NCI-H1694 treated with DMSO at 0.1 percent for 48 hours (cell line): ENCODE measurements around the gene SLC9A9.
A peak's percentile ranks its signal among the peaks of the same experiment; 100 is the strongest.
"Not testable (repeated sequence)": the region's sequence is repeated elsewhere in the genome, so short reads cannot be mapped to it uniquely, and the experiment has no call there.

ENCODE experiments used
- DNase-seq: peaks from one replicate; lab custom pipeline; 2025; lab: John Stamatoyannopoulos, UW

SLC9A9 gene

GRCh38 chr3:143755978-143756377 is 92.3 kb downstream of the SLC9A9 start:
- DNase-seq: no peak

GRCh38 chr3:143754090-143754489 is 94.2 kb downstream of the SLC9A9 start:
- no peak for DNase-seq

GRCh38 chr3:143753456-143753855 is 94.8 kb downstream of the SLC9A9 start:
- no peak for DNase-seq

- no peak for DNase-seq
Measured at GRCh38 chr3:143753006-143753405, 95.3 kb downstream of the SLC9A9 start.

GRCh38 chr3:143751643-143752178 is 96.6 kb downstream of the SLC9A9 start:
- no peak for DNase-seq

- no peak for DNase-seq
Measured at GRCh38 chr3:143750841-143751240, 97.4 kb downstream of the SLC9A9 start.

- DNase-seq: no peak
Measured at GRCh38 chr3:143749926-143750325, 98.3 kb downstream of the SLC9A9 start.

- no peak for DNase-seq
Measured at GRCh38 chr3:143737065-143737464, 111.2 kb downstream of the SLC9A9 start.

GRCh38 chr3:143736205-143736997 is 111.9 kb downstream of the SLC9A9 start:
- no peak for DNase-seq

GRCh38 chr3:143731776-143732175 is 116.5 kb downstream of the SLC9A9 start:
- peak; percentile 79 for DNase-seq

- DNase-seq: no peak
Measured at GRCh38 chr3:143731320-143731719, 116.9 kb downstream of the SLC9A9 start.

GRCh38 chr3:143727391-143727790 is 120.9 kb downstream of the SLC9A9 start:
- no peak for DNase-seq

GRCh38 chr3:143726727-143727126 is 121.5 kb downstream of the SLC9A9 start:
- no peak for DNase-seq

GRCh38 chr3:143720381-143720780 is 127.9 kb downstream of the SLC9A9 start:
- DNase-seq: no peak

- DNase-seq: no peak
Measured at GRCh38 chr3:143718463-143718862, 129.8 kb downstream of the SLC9A9 start.

- no peak for DNase-seq
Measured at GRCh38 chr3:143716731-143717130, 131.5 kb downstream of the SLC9A9 start.

GRCh38 chr3:143712522-143712921 is 135.7 kb downstream of the SLC9A9 start:
- no peak for DNase-seq

- DNase-seq: no peak
Measured at GRCh38 chr3:143707848-143708247, 140.4 kb downstream of the SLC9A9 start.

- no peak for DNase-seq
Measured at GRCh38 chr3:143700431-143700975, 147.8 kb downstream of the SLC9A9 start.

GRCh38 chr3:143699424-143699823 is 148.8 kb downstream of the SLC9A9 start:
- DNase-seq: no peak

GRCh38 chr3:143698682-143699303 is 149.5 kb downstream of the SLC9A9 start:
- no peak for DNase-seq

GRCh38 chr3:143697975-143698374 is 150.3 kb downstream of the SLC9A9 start:
- DNase-seq: no peak

GRCh38 chr3:143695333-143695732 is 152.9 kb downstream of the SLC9A9 start:
- DNase-seq: not testable (repeated sequence)
